WTC11 (cell line): ENCODE results near the gene VWF. TPM values are rescaled to one million over a fixed set of nuclear protein-coding genes. Genes with fewer than 3 reads are reported as not detected.

Source experiments
- ATAC-seq: fragments of 200-7000 bp; cut with Tn5 transposase; 2 replicates; pipeline ENCODE4 v1.10.0; 2021; ENCODE audit warnings: mild to moderate bottlenecking, moderate library complexity
- CTCF ChIA-PET: fragments of 300-600 bp; sonication (Branson Sonifier 250); formaldehyde crosslinking; loops from one replicate; lab custom pipeline; 2021; ENCODE audit warnings: antibody characterized with exemption; lab: Charles Lee
- POLR2A ChIA-PET: fragments of 350-600 bp; sonication (Branson Sonifier 250); formaldehyde crosslinking; loops from one replicate; lab custom pipeline; 2021; ENCODE audit warnings: antibody characterized with exemption; lab: Charles Lee
- DNase-seq: peaks from one replicate; pipeline ENCODE4 v3.0.0; 2021; ENCODE audit warnings: low spot score
- H3K27ac Mint-ChIP-seq: 2 replicates; pipeline ENCODE4 v1.8.0; 2021; ENCODE audit warnings: mixed read lengths
- H3K27me3 Mint-ChIP-seq: 2 replicates; pipeline ENCODE4 v1.8.0; 2021; ENCODE audit warnings: low read depth, mild to moderate bottlenecking, moderate library complexity, mixed read lengths
- H3K36me3 Mint-ChIP-seq: 2 replicates; pipeline ENCODE4 v1.8.0; 2021; ENCODE audit warnings: mixed read lengths
- H3K4me1 Mint-ChIP-seq: 2 replicates; pipeline ENCODE4 v1.8.0; 2022; ENCODE audit warnings: mixed read lengths
- H3K4me3 Mint-ChIP-seq: 2 replicates; pipeline ENCODE4 v1.8.0; 2021; ENCODE audit warnings: mild to moderate bottlenecking, moderate library complexity, mixed read lengths
- H3K9me3 Mint-ChIP-seq: 2 replicates; pipeline ENCODE4 v1.8.0; 2021; ENCODE audit warnings: mixed read lengths
- FOXJ3 ChIP-seq: sonication (generic); formaldehyde crosslinking; IDR thresholded peaks from 2 replicates; pipeline ENCODE4 v1.9.0; 2021; ENCODE audit warnings: missing genetic modification reagents, mild to moderate bottlenecking, borderline replicate concordance
- FOXP1 ChIP-seq: sonication (generic); formaldehyde crosslinking; IDR thresholded peaks from 2 replicates; pipeline ENCODE4 v1.8.0; 2022; ENCODE audit warnings: missing genetic modification reagents, mild to moderate bottlenecking, moderate library complexity, borderline replicate concordance
- GABPB1 ChIP-seq: sonication (generic); formaldehyde crosslinking; IDR thresholded peaks from 2 replicates; pipeline ENCODE4 v1.8.1; 2023; ENCODE audit warnings: mild to moderate bottlenecking, missing genetic modification reagents
- JUN ChIP-seq: sonication (generic); formaldehyde crosslinking; IDR thresholded peaks from 2 replicates; pipeline ENCODE4 v1.8.0; 2023; ENCODE audit warnings: mild to moderate bottlenecking, missing genetic modification reagents
- MXD4 ChIP-seq: fragments of 250-450 bp; sonication (Bioruptor Pico); IDR thresholded peaks from 2 replicates; pipeline ENCODE4 v1.8.0; 2021; ENCODE audit warnings: mild to moderate bottlenecking, moderate library complexity, borderline replicate concordance
- NFATC4 ChIP-seq: fragments of 250-450 bp; sonication (Bioruptor Pico); IDR thresholded peaks from 2 replicates; pipeline ENCODE4 v1.9.0; 2021; ENCODE audit warnings: mild to moderate bottlenecking
- OVOL2 ChIP-seq: fragments of 250-450 bp; sonication (Bioruptor Pico); IDR thresholded peaks from 2 replicates; pipeline ENCODE4 v1.9.0; 2021; ENCODE audit warnings: mild to moderate bottlenecking, borderline replicate concordance
- PRRX2 ChIP-seq: fragments of 250-450 bp; sonication (Bioruptor Pico); IDR thresholded peaks from 2 replicates; pipeline ENCODE4 v1.8.0; 2021; ENCODE audit warnings: mild to moderate bottlenecking
- RORB ChIP-seq: fragments of 250-450 bp; sonication (Bioruptor Pico); IDR thresholded peaks from 2 replicates; pipeline ENCODE4 v1.9.0; 2021; ENCODE audit warnings: mild to moderate bottlenecking
- TP53 ChIP-seq: sonication (generic); formaldehyde crosslinking; IDR thresholded peaks from 2 replicates; pipeline ENCODE4 v1.8.1; 2023; ENCODE audit warnings: mild to moderate bottlenecking, missing genetic modification reagents
- ZBTB21 ChIP-seq: sonication (generic); formaldehyde crosslinking; IDR thresholded peaks from 2 replicates; pipeline ENCODE4 v1.8.1; 2023; ENCODE audit warnings: mild to moderate bottlenecking, missing genetic modification reagents, borderline replicate concordance
- ZNF317 ChIP-seq: sonication (generic); formaldehyde crosslinking; IDR thresholded peaks from 2 replicates; pipeline ENCODE4 v1.8.1; 2023; ENCODE audit warnings: low read depth, mild to moderate bottlenecking, moderate library complexity, missing genetic modification reagents, borderline replicate concordance
- ZNF423 ChIP-seq: fragments of 250-450 bp; sonication (Bioruptor Pico); IDR thresholded peaks from 2 replicates; pipeline ENCODE4 v2.1.2; 2022; ENCODE audit warnings: mild to moderate bottlenecking, moderate library complexity
- ZNF671 ChIP-seq: fragments of 250-450 bp; sonication (Bioruptor Pico); IDR thresholded peaks from 2 replicates; pipeline ENCODE4 v1.8.0; 2021; ENCODE audit warnings: mild to moderate bottlenecking
- total RNA-seq: library from RNA; stranded (reverse); gene quantifications from 3 replicates; pipeline ENCODE4 v1.2.3, GENCODE V29; 2021
- TF ChIP-seq, protein P1 (sequence below): fragments of 250-450 bp; sonication (Bioruptor Pico); IDR thresholded peaks from 2 replicates; pipeline ENCODE4 v1.9.0; 2021; ENCODE audit warnings: mild to moderate bottlenecking
- TF ChIP-seq, protein P2 (sequence below): sonication (generic); formaldehyde crosslinking; IDR thresholded peaks from 2 replicates; pipeline ENCODE4 v1.8.1; 2023; ENCODE audit warnings: mild to moderate bottlenecking, missing genetic modification reagents
- TF ChIP-seq, protein P3 (sequence below): sonication (generic); formaldehyde crosslinking; IDR thresholded peaks from 2 replicates; pipeline ENCODE4 v1.8.1; 2022; ENCODE audit warnings: low read depth, missing genetic modification reagents, borderline replicate concordance
- TF ChIP-seq, protein P4 (sequence below): sonication (generic); formaldehyde crosslinking; IDR thresholded peaks from 2 replicates; pipeline ENCODE4 v1.8.0; 2023; ENCODE audit warnings: mild to moderate bottlenecking, missing genetic modification reagents

The VWF gene
- total RNA-seq, 1 experiment from 2014 or later: 0.48 TPM

DNA sequence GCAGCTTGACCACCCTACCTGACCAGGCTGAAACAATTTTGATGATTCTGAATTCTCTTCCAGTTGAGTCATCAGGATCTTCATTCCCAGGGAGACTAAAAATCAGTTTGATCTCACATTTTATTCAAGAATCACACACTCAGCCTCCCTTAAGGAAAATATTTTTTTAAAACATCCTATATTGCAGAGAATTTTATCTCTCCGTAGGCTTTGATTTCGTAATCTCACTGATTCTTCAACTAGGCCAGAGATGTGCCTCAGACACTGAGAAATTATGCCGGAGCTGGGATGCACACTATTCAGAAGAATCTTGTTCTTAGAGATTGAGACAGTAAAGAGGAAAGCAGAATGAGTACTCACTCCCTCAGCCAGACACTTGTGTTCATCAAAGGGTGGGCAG is 172.4 kb downstream of the VWF start:
- CTCF ChIA-PET: interaction anchor here (1.1 to 1.9 kb wide), 4 partner anchors 36 to 87 kb away, joined by 3 to 8 read pairs (median 5); no protein-coding TSS in a partner anchor
- no peak overlapping the region for H3K27ac Mint-ChIP-seq

DNA sequence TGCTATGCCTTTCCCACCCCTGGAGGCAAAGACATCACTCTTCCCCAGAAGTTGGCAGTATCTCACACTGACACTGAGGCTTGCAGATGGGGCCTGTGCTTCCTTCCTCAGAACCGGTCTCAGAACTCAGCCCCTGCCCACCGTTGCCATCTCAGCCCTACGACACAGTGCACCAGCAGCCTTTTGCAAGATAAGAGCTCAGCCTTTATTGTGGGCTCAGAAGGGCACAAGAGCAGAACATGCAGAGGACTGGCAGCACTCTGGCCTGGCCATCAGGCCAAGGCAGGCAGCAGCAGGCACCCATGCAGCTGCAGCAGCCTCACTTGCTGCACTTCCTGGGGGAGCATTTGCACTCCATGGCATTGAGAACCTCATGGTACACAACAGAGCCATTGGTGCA is 175.8 kb downstream of the VWF start:
- ChIA-PET CTCF (no interaction called here), POLR2A (no interaction called here)
- Mint-ChIP-seq H3K27me3 (peaks cover 52% of the 10 kb centered on the region), H3K36me3 (no peaks in the 10 kb centered on the region), H3K4me3 (no peak overlapping the region), H3K9me3 (no peaks in the 10 kb centered on the region), H3K4me1 (peaks cover 19% of the 10 kb centered on the region), H3K27ac (no peak overlapping the region)
- ATAC-seq (no peak), DNase-seq (no peak)
- TF ChIP-seq, protein P1, sequence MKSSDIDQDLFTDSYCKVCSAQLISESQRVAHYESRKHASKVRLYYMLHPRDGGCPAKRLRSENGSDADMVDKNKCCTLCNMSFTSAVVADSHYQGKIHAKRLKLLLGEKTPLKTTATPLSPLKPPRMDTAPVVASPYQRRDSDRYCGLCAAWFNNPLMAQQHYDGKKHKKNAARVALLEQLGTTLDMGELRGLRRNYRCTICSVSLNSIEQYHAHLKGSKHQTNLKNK (CRISPR knock-in tag): no peak
- TF ChIP-seq, protein P2, sequence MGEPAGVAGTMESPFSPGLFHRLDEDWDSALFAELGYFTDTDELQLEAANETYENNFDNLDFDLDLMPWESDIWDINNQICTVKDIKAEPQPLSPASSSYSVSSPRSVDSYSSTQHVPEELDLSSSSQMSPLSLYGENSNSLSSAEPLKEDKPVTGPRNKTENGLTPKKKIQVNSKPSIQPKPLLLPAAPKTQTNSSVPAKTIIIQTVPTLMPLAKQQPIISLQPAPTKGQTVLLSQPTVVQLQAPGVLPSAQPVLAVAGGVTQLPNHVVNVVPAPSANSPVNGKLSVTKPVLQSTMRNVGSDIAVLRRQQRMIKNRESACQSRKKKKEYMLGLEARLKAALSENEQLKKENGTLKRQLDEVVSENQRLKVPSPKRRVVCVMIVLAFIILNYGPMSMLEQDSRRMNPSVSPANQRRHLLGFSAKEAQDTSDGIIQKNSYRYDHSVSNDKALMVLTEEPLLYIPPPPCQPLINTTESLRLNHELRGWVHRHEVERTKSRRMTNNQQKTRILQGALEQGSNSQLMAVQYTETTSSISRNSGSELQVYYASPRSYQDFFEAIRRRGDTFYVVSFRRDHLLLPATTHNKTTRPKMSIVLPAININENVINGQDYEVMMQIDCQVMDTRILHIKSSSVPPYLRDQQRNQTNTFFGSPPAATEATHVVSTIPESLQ (CRISPR knock-in tag): no peak

More for the DNA sequence above, 172.4 kb downstream of the VWF start:
- no peak for DNase-seq
- TF ChIP-seq JUN (CRISPR knock-in tag) (no peak), NFATC4 (no peak), ZNF671 (no peak), FOXP1 (CRISPR knock-in tag) (no peak), ZNF423 (no peak), RORB (no peak), GABPB1 (no peak)
- H3K4me1 Mint-ChIP-seq: peaks cover 3% of the 10 kb centered on the region; the same call in 1 of the 2 replicates
- H3K36me3 Mint-ChIP-seq: no peaks in the 10 kb centered on the region
- peaks cover under 1% of the 10 kb centered on the region; the same call in 1 of the 2 replicates for H3K9me3 Mint-ChIP-seq
- no peak for ATAC-seq
- POLR2A ChIA-PET: no interaction called here
- H3K27me3 Mint-ChIP-seq: peaks cover 23% of the 10 kb centered on the region
- no peak overlapping the region for H3K4me3 Mint-ChIP-seq

DNA sequence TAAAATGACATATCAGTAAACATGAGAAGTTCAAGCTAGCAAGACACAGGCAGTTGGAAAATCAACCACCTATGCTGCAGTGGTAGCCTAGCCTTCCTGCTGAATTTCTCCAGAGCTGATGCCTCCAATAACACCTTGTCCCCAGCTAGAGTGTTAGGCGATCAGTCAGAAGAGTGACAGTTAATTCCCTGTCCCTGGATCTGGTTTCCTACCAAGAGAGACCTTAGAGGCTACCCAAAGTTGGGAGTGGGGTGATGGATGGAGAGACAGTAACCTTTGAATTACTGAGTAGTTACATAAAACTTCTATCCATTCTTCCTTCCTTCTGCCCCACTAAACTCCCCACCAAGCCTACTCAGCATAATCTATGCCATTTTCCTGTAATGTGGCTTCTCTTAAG is 177.5 kb downstream of the VWF start:
- ATAC-seq (no peak), DNase-seq (no peak)
- Mint-ChIP-seq H3K27ac (no peak overlapping the region), H3K4me3 (no peak overlapping the region), H3K9me3 (no peaks in the 10 kb centered on the region), H3K36me3 (no peaks in the 10 kb centered on the region), H3K27me3 (peaks cover 52% of the 10 kb centered on the region), H3K4me1 (peaks cover 19% of the 10 kb centered on the region)
- POLR2A ChIA-PET: no interaction called here
- TF ChIP-seq ZBTB21 (CRISPR knock-in tag) (no peak), ZNF317 (CRISPR knock-in tag) (no peak), OVOL2 (CRISPR knock-in tag) (no peak), MXD4 (no peak), TP53 (CRISPR knock-in tag) (no peak), FOXJ3 (no peak), PRRX2 (CRISPR knock-in tag) (no peak)
- TF ChIP-seq, protein P3, sequence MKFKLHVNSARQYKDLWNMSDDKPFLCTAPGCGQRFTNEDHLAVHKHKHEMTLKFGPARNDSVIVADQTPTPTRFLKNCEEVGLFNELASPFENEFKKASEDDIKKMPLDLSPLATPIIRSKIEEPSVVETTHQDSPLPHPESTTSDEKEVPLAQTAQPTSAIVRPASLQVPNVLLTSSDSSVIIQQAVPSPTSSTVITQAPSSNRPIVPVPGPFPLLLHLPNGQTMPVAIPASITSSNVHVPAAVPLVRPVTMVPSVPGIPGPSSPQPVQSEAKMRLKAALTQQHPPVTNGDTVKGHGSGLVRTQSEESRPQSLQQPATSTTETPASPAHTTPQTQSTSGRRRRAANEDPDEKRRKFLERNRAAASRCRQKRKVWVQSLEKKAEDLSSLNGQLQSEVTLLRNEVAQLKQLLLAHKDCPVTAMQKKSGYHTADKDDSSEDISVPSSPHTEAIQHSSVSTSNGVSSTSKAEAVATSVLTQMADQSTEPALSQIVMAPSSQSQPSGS (CRISPR knock-in tag): no peak
- TF ChIP-seq, protein P4, sequence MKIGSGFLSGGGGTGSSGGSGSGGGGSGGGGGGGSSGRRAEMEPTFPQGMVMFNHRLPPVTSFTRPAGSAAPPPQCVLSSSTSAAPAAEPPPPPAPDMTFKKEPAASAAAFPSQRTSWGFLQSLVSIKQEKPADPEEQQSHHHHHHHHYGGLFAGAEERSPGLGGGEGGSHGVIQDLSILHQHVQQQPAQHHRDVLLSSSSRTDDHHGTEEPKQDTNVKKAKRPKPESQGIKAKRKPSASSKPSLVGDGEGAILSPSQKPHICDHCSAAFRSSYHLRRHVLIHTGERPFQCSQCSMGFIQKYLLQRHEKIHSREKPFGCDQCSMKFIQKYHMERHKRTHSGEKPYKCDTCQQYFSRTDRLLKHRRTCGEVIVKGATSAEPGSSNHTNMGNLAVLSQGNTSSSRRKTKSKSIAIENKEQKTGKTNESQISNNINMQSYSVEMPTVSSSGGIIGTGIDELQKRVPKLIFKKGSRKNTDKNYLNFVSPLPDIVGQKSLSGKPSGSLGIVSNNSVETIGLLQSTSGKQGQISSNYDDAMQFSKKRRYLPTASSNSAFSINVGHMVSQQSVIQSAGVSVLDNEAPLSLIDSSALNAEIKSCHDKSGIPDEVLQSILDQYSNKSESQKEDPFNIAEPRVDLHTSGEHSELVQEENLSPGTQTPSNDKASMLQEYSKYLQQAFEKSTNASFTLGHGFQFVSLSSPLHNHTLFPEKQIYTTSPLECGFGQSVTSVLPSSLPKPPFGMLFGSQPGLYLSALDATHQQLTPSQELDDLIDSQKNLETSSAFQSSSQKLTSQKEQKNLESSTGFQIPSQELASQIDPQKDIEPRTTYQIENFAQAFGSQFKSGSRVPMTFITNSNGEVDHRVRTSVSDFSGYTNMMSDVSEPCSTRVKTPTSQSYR (CRISPR knock-in tag): no peak
- CTCF ChIA-PET: interaction anchor here (0.9 to 2.7 kb wide), 2 partner anchors 18 to 41 kb away, joined by 3 to 12 read pairs; no protein-coding TSS in a partner anchor
